Erythroblast (primary cell): Measurements from ENCODE around the gene SLCO2B1.

Experiments
- GATA1 ChIP-seq: IDR thresholded peaks from 2 replicates; pipeline ENCODE4 v1.6.1; 2011; ENCODE audit warnings: low read depth, mild to moderate bottlenecking, control low read depth, low read length, moderate library complexity
- POLR2A ChIP-seq: IDR thresholded peaks from 2 replicates; pipeline ENCODE4 v1.6.1; 2011; ENCODE audit warnings: mild to moderate bottlenecking, low read length

DNA sequence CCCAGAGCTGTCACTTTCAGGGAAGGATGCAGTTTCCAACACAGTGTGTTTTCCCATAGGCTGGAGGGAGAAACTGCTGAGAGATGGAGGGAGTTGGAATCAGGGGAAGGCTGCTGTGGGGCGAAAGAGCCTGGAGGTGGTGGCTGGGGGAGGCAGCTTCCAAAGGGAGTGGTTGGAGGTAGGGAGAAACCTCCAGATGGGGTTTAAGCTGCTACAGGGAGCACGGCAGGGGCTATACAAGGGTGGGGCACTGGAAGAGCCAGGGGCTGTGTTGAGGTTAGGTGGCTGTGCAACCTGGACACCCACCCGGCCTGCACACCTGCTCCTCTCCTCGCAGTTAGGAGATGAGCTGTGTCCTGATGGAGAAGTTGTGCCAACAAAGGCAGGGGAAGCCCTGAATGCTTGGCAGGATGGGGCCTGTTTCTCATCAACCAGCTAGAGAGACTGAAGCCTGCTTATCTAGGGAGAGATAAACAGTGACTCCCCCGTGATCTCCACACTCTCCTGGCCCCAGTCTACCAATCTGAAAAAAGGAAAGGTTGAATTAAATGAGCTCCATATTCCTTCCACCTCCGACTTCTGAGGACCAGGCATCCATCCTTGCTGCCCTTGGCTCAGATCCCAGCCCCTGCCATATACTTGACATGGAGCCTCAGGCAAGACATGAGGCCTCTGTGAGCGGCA lies 3.6 kb upstream of the SLCO2B1 start:
- no peak for TF ChIP-seq POLR2A
- TF ChIP-seq GATA1, result no peak
